HepG2 (cell line): ENCODE measurements around the gene DGAT2. TPM values are rescaled to one million over a fixed set of nuclear protein-coding genes. Genes with fewer than 3 reads are reported as not detected.

Experiments
- ATAC-seq: fragments of 200-7000 bp; cut with Tn5 transposase; 3 replicates; pipeline ENCODE4 v1.9.1; 2020; ENCODE audit warnings: mild to moderate bottlenecking, moderate library complexity
- BruUV-seq: library from RNA; stranded (reverse); fragments of 400-500 nt; replicated peaks from 2 replicates; lab custom pipeline; 2021; lab: Mats Ljungman, UMichigan
- CTCF ChIA-PET: fragments of 300-600 bp; formaldehyde crosslinking; extraction: SDS; loops from one replicate; lab custom pipeline; 2021; ENCODE audit warnings: low total read pairs, inconsistent platforms, low intra/inter-chr PET ratio; lab: Yijun Ruan, JAX
- POLR2A ChIA-PET: fragments of 350-600 bp; sonication (Branson Sonifier 250); formaldehyde crosslinking; loops from one replicate; lab custom pipeline; 2020; ENCODE audit warnings: antibody characterized with exemption, inconsistent platforms; lab: Yijun Ruan, JAX
- DNase-seq: peaks from one replicate; pipeline ENCODE4 v3.0.0-alpha.2; 2015; ENCODE audit warnings: low spot score
- FAIRE-seq: peaks from 3 replicates; lab custom pipeline; 2011; peaks lifted over from hg19 to GRCh38; lab: Jason Lieb, UNC
- H2AFZ ChIP-seq: one replicate; pipeline ENCODE4 v1.6.1; 2011; ENCODE audit warnings: low read length, inconsistent platforms
- H3K27ac ChIP-seq: fragments of 300-600 bp; 3 replicates; pipeline ENCODE4 v1.8.0; 2011; ENCODE audit warnings: mixed run types, mild to moderate bottlenecking, mixed read lengths, low read length, inconsistent platforms; ENCODE audit not compliant: insufficient read depth; ENCODE audit errors: extremely low read length
- H3K27me3 ChIP-seq, 2 experiments: fragments of 200-600 bp in 1 of 2; 2 replicates in 1 of 2; 3 replicates in 1 of 2; pipeline versions ENCODE4 v1.6.0 to v1.8.0; 2011; ENCODE audit warnings: low read length in 2 of 2, mild to moderate bottlenecking in 2 of 2, moderate library complexity in 2 of 2, inconsistent platforms in 1 of 2; ENCODE audit not compliant: insufficient read depth in 2 of 2, control insufficient read depth in 1 of 2
- H3K36me3 ChIP-seq, 2 experiments: fragments of 200-600 bp in 1 of 2; replicated peaks in 1 of 2; 2 replicates in 1 of 2; 3 replicates in 1 of 2; pipeline versions ENCODE4 v1.5.1 to v1.8.0; 2011; ENCODE audit warnings: low read length in 2 of 2, inconsistent platforms in 1 of 2; ENCODE audit not compliant: insufficient read depth in 2 of 2, control insufficient read depth in 1 of 2
- H3K4me1 ChIP-seq: 2 replicates; pipeline ENCODE4 v1.5.1; 2012; ENCODE audit warnings: low read length, inconsistent platforms; ENCODE audit not compliant: insufficient read depth
- H3K4me2 ChIP-seq: 2 replicates; pipeline ENCODE4 v1.6.0; 2011; ENCODE audit warnings: low read depth, low read length, inconsistent platforms
- H3K4me3 ChIP-seq, 3 experiments: fragments of 200-600 bp in 1 of 3; sonication (generic), shearing (Covaris generic) in 1 of 3; replicated peaks in 1 of 3; 2 replicates each; pipeline ENCODE4 v1.5.1; 2011 to 2016; ENCODE audit warnings: low read length in 3 of 3, inconsistent platforms in 2 of 3, low read depth in 2 of 3, mild to moderate bottlenecking in 2 of 3, control low read depth in 1 of 3, mixed read lengths in 1 of 3; ENCODE audit not compliant: insufficient read depth in 1 of 3
- H3K79me2 ChIP-seq: one replicate; pipeline ENCODE4 v1.6.1; 2011; ENCODE audit warnings: low read length, inconsistent platforms; ENCODE audit not compliant: insufficient read depth
- H3K9ac ChIP-seq: 2 replicates; pipeline ENCODE4 v1.6.0; 2011; ENCODE audit warnings: mild to moderate bottlenecking, low read depth, low read length, inconsistent platforms; ENCODE audit not compliant: insufficient read depth
- H3K9me3 ChIP-seq: 2 replicates; pipeline ENCODE4 v1.5.1; 2012; ENCODE audit warnings: mild to moderate bottlenecking, low read length
- H4K20me1 ChIP-seq: 2 replicates; pipeline ENCODE4 v1.6.0; 2011; ENCODE audit warnings: inconsistent platforms, mild to moderate bottlenecking, low read length, moderate library complexity; ENCODE audit not compliant: insufficient read depth
- FOXO4 ChIP-seq: sonication (generic); formaldehyde crosslinking; conservative IDR thresholded peaks from 2 replicates; pipeline ENCODE4 v1.8.1; 2023; ENCODE audit warnings: missing genetic modification reagents
- HOXA5 ChIP-seq: sonication (generic); formaldehyde crosslinking; IDR thresholded peaks from 2 replicates; pipeline ENCODE4 v1.4.0; 2020; ENCODE audit warnings: missing genetic modification reagents
- KAT2B ChIP-seq: fragments of 150-350 bp; IDR thresholded peaks from 2 replicates; pipeline ENCODE4 v1.6.1; 2014; ENCODE audit warnings: low read depth, low read length, borderline replicate concordance
- RFX5 ChIP-seq: IDR thresholded peaks from 2 replicates; pipeline ENCODE4 v1.6.1; 2011; ENCODE audit warnings: low read depth, low read length, improper control_type of control experiment
- THAP11 ChIP-seq: IDR thresholded peaks from 2 replicates; pipeline ENCODE4 v1.6.1; 2016; ENCODE audit warnings: missing biosample characterization, missing genetic modification reagents
- UBTF ChIP-seq: sonication (generic); formaldehyde crosslinking; IDR thresholded peaks from 2 replicates; pipeline ENCODE4 v1.4.0; 2020; ENCODE audit warnings: mild to moderate bottlenecking, missing genetic modification reagents
- ZBTB46 ChIP-seq: sonication (generic); formaldehyde crosslinking; IDR thresholded peaks from 2 replicates; pipeline ENCODE4 v1.4.0; 2020; ENCODE audit warnings: mild to moderate bottlenecking, missing genetic modification reagents, borderline replicate concordance
- ZFP36L1 ChIP-seq: sonication (generic); formaldehyde crosslinking; IDR thresholded peaks from 2 replicates; pipeline ENCODE4 v1.8.0; 2022; ENCODE audit warnings: mild to moderate bottlenecking, missing genetic modification reagents, moderate library complexity
- ZKSCAN8 ChIP-seq: IDR thresholded peaks from 2 replicates; pipeline ENCODE4 v1.6.1; 2016; ENCODE audit warnings: borderline replicate concordance, missing genetic modification reagents, missing compliant biosample characterization
- ZNF230 ChIP-seq: sonication (generic); formaldehyde crosslinking; IDR thresholded peaks from 2 replicates; pipeline ENCODE4 v1.4.0; 2020; ENCODE audit warnings: mild to moderate bottlenecking, missing genetic modification reagents
- ZNF678 ChIP-seq: sonication (generic); formaldehyde crosslinking; IDR thresholded peaks from 2 replicates; pipeline ENCODE4 v1.4.0; 2020; ENCODE audit warnings: mild to moderate bottlenecking, missing genetic modification reagents
- ZNF766 ChIP-seq: sonication (generic); formaldehyde crosslinking; IDR thresholded peaks from 2 replicates; pipeline ENCODE4 v1.5.0; 2020; ENCODE audit warnings: missing genetic modification reagents, borderline replicate concordance
- ZNF777 ChIP-seq: sonication (generic); formaldehyde crosslinking; IDR thresholded peaks from 2 replicates; pipeline ENCODE4 v1.4.0; 2020; ENCODE audit warnings: missing genetic modification reagents
- ZNF83 ChIP-seq: sonication (generic); formaldehyde crosslinking; IDR thresholded peaks from 2 replicates; pipeline ENCODE4 v1.4.0; 2020; ENCODE audit warnings: missing genetic modification reagents, mild to moderate bottlenecking, borderline replicate concordance
- WGBS: methylation state at CpG from one replicate; pipeline ENCODE4 v1.1.6; 2017; ENCODE audit warnings: low lambda C conversion rate; 5-methylcytosine and 5-hydroxymethylcytosine counted together
- in situ Hi-C: cut with HindIII; loops from 2 replicates; pipeline ENCODE4 v1.10.0; 2017; ENCODE audit warnings: low pct_unique_long_range_greater_than_20kb; ENCODE audit not compliant: extremely low pct_ligation_motif_present
- intact Hi-C: fragments of 100-400 bp; cut with micrococcal nuclease; formaldehyde crosslinking; loops from one replicate; pipeline ENCODE4 v1.10.0; 2022; ENCODE audit not compliant: unreplicated experiment
- polyA plus RNA-seq, 8 experiments: library from polyadenylated mRNA; depleted of rRNA in 3 of 8; stranded (reverse) in 7 of 8; unstranded in 1 of 8; fragments of >200 nt; fragmentation: Illumina TruSeq in 4 of 8; extraction: Trizol in 4 of 8; gene quantifications; 2 replicates each; pipeline versions ENCODE4 v1.2.1 to v1.2.3, GENCODE V29; 2011 to 2016; ENCODE audit warnings: low read depth in 4 of 8, missing spikeins in 1 of 8, mixed read lengths in 1 of 8; ENCODE audit not compliant: insufficient read depth in 1 of 8
- total RNA-seq, 5 experiments: library from RNA; depleted of rRNA; stranded (reverse); fragments of >200 nt; fragmentation: Illumina TruSeq; extraction: Trizol; gene quantifications; 2 replicates each; pipeline ENCODE4 v1.2.3, GENCODE V29; 2016; ENCODE audit warnings: low read depth in 1 of 5

DGAT2 gene
- total and polyA plus RNA-seq, 2 of the 13 experiments (the other 11 are each of a cell fraction or from before 2014, with no cell fraction given): 39.0 to 65.6 TPM

GRCh38 chr11:75809991-75810390 lies 41.4 kb downstream of the DGAT2 start:
- in situ Hi-C loops (loop anchor here (5.0 kb wide), 1 partner anchor 57 kb away; no protein-coding TSS in a partner anchor), intact Hi-C loops (loop anchor here (10.0 kb wide), 1 partner anchor 975 kb away; the partner anchor contains the start of gene TSKU)
- no peak overlapping the region for H2AFZ ChIP-seq
- 84% methylated on average over 2 of the region's 2 CpGs for WGBS
- no peaks in the 10 kb centered on the region; a peak in 1 of 5 replicates for H3K27me3 ChIP-seq
- no peak overlapping the region for H3K9ac ChIP-seq
- TF ChIP-seq ZNF766 (no peak), ZNF777 (no peak), ZFP36L1 (CRISPR knock-in tag) (no peak), ZBTB46 (CRISPR knock-in tag) (no peak), ZNF230 (CRISPR knock-in tag) (no peak), FOXO4 (CRISPR knock-in tag) (no peak), ZKSCAN8 (CRISPR knock-in tag) (no peak), RFX5 (no peak), ZNF83 (CRISPR knock-in tag) (no peak), KAT2B (no peak), ZNF678 (no peak), HOXA5 (no peak), UBTF (no peak), THAP11 (CRISPR knock-in tag) (no peak)
- H3K4me3 ChIP-seq: no peak overlapping the region
- CTCF ChIA-PET: no interaction called here
- H3K9me3 ChIP-seq: no peaks in the 10 kb centered on the region
- FAIRE-seq (no peak), DNase-seq (no peak), ATAC-seq (no peak)
- no peak overlapping the region for H3K27ac ChIP-seq
- H3K4me2 ChIP-seq: no peak overlapping the region
- peaks cover 42% of the 10 kb centered on the region for H3K4me1 ChIP-seq
- H3K36me3 ChIP-seq: no peaks in the 10 kb centered on the region
- H4K20me1 ChIP-seq: no peaks in the 10 kb centered on the region
- no peaks in the 10 kb centered on the region for H3K79me2 ChIP-seq
- BruUV-seq: no TSS peak
- POLR2A ChIA-PET: no interaction called here
